Liver (tissue), 3 donors: ENCODE results near the gene MTOR.

Experiments used
- CTCF ChIP-seq: fragments of 150-350 bp; IDR thresholded peaks from 2 replicates; pipeline ENCODE4 v1.5.1; 2017; ENCODE audit warnings: improper control_type of control experiment, low read depth, low read length; ENCODE audit not compliant: missing input control
- EGR1 ChIP-seq, 2 donors: IDR thresholded peaks; 2 replicates each; pipeline ENCODE4 v1.6.1; 2016 to 2018; ENCODE audit warnings: antibody characterized with exemption in 2 of 2, low read depth in 2 of 2
- FOXA1 ChIP-seq: IDR thresholded peaks from 2 replicates; pipeline ENCODE4 v1.6.1; 2016; ENCODE audit warnings: antibody characterized with exemption
- GABPA ChIP-seq, 2 donors: IDR thresholded peaks in 1 of 2; conservative IDR thresholded peaks in 1 of 2; 2 replicates each; pipeline ENCODE4 v1.6.1; 2016; ENCODE audit warnings: antibody characterized with exemption in 2 of 2, mild to moderate bottlenecking in 1 of 2, moderate library complexity in 1 of 2
- NR2F2 ChIP-seq: IDR thresholded peaks from 2 replicates; pipeline ENCODE4 v1.6.1; 2016; ENCODE audit warnings: antibody characterized with exemption
- RAD21 ChIP-seq, 2 donors: IDR thresholded peaks; 2 replicates each; pipeline ENCODE4 v1.6.1; 2016; ENCODE audit warnings: antibody characterized with exemption in 2 of 2, mild to moderate bottlenecking in 2 of 2
- REST ChIP-seq: IDR thresholded peaks from 2 replicates; pipeline ENCODE4 v1.6.1; 2016; ENCODE audit warnings: antibody characterized with exemption, mild to moderate bottlenecking
- RXRA ChIP-seq, 2 donors: IDR thresholded peaks; 2 replicates each; pipeline ENCODE4 v1.6.1; 2017 to 2018; ENCODE audit warnings: antibody characterized with exemption in 2 of 2, mild to moderate bottlenecking in 1 of 2
- SP1 ChIP-seq: IDR thresholded peaks from 2 replicates; pipeline ENCODE4 v1.6.1; 2018; ENCODE audit warnings: antibody characterized with exemption, mild to moderate bottlenecking
- TAF1 ChIP-seq: conservative IDR thresholded peaks from 2 replicates; pipeline ENCODE4 v1.6.1; 2016; ENCODE audit warnings: antibody characterized with exemption, mild to moderate bottlenecking
- YY1 ChIP-seq: IDR thresholded peaks from 2 replicates; pipeline ENCODE4 v1.6.1; 2016; ENCODE audit warnings: antibody characterized with exemption, mild to moderate bottlenecking
- TF ChIP-seq, protein P1 (sequence below): IDR thresholded peaks from 2 replicates; pipeline ENCODE4 v1.6.1; 2016; ENCODE audit warnings: antibody characterized with exemption
- TF ChIP-seq, protein P2 (sequence below): IDR thresholded peaks from 2 replicates; pipeline ENCODE4 v1.6.1; 2016; ENCODE audit warnings: antibody characterized with exemption
- donor health status: healthy.
- donor health status: healthy.

DNA sequence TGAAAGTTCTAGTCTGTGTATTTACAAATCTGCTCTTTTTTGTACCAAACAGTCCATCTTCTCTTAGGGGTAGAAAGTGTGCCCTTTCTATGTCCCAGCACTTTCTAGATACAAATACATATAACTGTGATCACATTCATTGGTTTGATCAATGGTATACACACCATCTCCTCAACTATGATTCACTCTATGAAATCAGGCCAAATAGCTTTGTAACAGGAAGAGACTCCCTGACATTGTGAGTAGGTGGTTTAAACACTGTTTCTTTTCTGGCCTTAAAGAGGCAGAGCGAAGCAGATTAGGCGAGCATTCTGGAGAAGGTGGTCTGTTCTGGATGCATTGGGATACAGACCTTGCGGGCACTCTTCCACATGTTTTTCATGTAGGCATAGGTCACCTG is 123.4 kb downstream of the MTOR start:
- TF ChIP-seq CTCF (no peak), FOXA1 (no peak), TAF1 (no peak), REST (no peak), RAD21 (IDR thresholded peaks at IDR 0.05) (no peak), RXRA (IDR thresholded peaks at IDR 0.05) (no peak), GABPA (IDR thresholded peaks at IDR 0.05 in 1 of 2, conservative IDR thresholded peaks at IDR 0.05 in 1 of 2) (no peak), EGR1 (IDR thresholded peaks at IDR 0.05; ENCODE audit: low read depth in 2 of 2) (no peak), SP1 (no peak), YY1 (no peak), NR2F2 (no peak)
- TF ChIP-seq, protein P1, sequence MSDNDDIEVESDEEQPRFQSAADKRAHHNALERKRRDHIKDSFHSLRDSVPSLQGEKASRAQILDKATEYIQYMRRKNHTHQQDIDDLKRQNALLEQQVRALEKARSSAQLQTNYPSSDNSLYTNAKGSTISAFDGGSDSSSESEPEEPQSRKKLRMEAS: no peak
- TF ChIP-seq, protein P2, sequence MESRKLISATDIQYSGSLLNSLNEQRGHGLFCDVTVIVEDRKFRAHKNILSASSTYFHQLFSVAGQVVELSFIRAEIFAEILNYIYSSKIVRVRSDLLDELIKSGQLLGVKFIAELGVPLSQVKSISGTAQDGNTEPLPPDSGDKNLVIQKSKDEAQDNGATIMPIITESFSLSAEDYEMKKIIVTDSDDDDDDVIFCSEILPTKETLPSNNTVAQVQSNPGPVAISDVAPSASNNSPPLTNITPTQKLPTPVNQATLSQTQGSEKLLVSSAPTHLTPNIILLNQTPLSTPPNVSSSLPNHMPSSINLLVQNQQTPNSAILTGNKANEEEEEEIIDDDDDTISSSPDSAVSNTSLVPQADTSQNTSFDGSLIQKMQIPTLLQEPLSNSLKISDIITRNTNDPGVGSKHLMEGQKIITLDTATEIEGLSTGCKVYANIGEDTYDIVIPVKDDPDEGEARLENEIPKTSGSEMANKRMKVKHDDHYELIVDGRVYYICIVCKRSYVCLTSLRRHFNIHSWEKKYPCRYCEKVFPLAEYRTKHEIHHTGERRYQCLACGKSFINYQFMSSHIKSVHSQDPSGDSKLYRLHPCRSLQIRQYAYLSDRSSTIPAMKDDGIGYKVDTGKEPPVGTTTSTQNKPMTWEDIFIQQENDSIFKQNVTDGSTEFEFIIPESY: no peak
